NCI-H2196 (cell line): Measurements from ENCODE around the gene C2CD4D.
"Not testable (repeated sequence)": the region's sequence is repeated elsewhere in the genome, so short reads cannot be mapped to it uniquely, and the experiment has no call there.

Experiments used
- DNase-seq: peaks from one replicate; lab custom pipeline; 2025; ENCODE audit not compliant: unreplicated experiment; lab: John Stamatoyannopoulos, UW

C2CD4D gene

GRCh38 chr1:151858886-151859665 lies 19.5 kb upstream of the C2CD4D start:
- DNase-seq, result no peak

DNA sequence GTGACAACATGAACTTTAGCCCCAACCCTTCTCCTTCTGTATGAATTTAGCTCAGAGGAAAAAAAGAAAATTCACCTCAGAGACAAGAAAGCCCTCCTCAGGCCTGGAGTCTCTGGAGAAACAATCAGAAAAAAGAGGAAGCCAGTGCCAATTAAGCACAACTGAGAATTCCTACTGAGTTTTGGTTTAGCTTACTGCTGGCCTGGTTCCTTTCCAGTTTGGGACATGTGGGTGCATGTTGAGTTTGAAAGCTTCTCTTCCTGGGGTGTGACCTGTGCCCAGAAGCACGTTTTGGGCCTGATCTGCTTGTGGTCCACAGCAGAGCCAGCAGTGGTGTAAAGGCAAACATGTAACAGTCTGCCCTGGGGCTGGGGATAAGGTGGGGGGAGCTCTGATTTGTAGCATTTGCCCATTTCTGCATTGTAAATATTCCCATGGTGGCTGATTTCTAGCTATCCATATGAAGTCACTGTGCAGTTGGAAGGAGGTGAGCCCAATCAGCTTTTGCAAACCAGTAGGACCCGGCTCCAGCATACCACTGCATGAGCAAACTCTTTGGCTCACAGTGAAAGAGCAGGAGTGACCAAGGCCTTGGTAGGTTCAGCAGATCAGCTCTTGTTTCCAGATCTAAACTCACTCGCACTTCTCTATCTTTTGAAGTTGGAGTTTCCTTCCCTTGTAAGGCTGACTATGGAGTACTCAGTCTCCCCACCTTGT lies 18.6 kb upstream of the C2CD4D start:
- no peak for DNase-seq

DNA sequence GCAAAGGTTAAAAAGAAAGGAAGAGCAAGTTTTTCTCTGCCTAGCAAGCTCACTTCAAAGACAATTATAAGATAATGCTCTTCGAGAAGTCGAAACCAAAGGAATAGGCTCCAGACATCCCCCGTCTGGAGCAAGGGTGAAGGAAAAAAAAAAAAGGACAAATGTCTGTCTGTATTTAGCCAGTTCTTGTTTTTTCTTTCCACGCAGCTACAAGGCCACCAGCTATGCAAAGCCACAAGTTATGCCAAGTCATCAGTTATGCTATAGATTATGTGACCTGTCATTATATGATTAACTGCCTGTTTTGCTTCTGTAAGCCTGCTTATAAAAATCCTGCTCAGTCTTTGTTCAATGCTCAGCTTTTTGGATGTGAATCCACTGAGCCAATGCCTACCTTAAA lies 16.3 kb upstream of the C2CD4D start:
- no peak for DNase-seq

DNA sequence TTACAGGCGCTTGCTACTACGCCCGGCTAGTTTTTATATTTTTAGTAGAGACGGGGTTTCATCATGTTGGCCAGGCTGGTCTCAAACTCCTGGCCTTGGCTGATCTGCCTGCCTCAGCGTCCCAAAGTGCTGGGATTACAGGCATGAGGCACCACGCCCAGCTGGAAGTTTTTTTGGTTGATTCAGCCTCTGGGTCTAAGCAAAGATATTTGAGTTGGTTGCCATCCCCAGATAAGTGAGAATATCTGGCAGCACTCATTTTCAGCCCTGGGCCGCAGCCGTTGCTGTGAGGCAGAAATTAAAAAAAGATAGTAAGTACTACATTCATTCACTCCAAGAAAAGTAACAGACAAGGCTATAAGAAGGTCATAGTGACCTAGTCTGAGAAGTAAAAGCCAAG lies 15.9 kb upstream of the C2CD4D start:
- DNase-seq, result not testable (repeated sequence)

GRCh38 chr1:151854658-151855057 lies 15.0 kb upstream of the C2CD4D start:
- no peak for DNase-seq

DNA sequence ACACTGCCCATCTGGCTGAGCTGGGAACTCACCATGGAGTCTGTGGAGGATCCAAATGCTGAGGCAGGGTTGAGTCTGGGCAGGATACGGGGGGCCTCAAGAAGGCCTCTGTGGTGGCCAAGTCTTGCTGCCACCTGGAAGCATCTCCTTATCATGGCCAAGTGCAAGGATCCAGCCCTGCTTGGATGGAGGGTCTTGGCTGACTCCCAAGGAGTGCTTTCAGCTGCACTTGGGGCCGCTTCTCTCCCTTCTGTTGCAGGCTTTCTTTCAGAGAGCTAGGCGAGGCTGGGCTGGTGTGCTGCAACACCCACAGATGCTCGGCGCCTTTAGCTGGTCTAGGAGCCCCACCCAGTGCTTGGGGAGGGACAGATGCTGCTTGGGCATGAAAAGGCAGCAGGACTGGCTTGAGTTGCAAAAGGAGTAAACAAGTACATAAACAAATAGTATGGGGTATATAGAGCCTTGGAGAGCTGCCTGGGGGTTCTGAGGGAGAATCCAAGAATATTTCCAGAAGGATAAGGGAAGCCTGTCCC lies 13.9 kb upstream of the C2CD4D start, which contains the start of gene THEM5:
THEM5 (minus strand) TSS at position 302 of the 533 bp plus-strand sequence; CDS start at position 155, 147 bp downstream.
- DNase-seq, result no peak

GRCh38 chr1:151852733-151853132 lies 13.1 kb upstream of the C2CD4D start:
- no peak for DNase-seq

GRCh38 chr1:151851886-151852285 lies 12.3 kb upstream of the C2CD4D start:
- no peak for DNase-seq

DNA sequence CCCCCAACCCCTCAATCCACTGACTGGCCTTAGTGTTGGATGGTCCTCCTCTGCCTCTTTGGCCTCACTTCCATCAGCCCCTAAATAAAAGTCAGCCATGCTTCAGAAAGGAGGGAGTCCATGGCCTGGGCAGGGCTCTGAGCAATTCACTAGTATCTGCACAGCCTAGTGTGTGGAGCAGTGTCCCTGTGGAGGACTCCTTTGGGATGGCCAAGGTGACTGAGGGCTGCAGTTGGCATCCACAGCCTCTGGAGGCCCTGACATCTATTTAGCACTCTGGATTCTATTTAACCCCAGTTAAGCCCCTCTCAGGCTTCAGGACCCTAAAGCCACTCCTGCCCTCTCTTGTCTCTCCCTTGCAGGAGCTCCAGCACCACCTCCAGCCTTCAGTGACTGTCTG lies 10.3 kb upstream of the C2CD4D start:
- no peak for DNase-seq

- no peak for DNase-seq
Observed at GRCh38 chr1:151849126-151849525, 9.5 kb upstream of the C2CD4D start.

DNA sequence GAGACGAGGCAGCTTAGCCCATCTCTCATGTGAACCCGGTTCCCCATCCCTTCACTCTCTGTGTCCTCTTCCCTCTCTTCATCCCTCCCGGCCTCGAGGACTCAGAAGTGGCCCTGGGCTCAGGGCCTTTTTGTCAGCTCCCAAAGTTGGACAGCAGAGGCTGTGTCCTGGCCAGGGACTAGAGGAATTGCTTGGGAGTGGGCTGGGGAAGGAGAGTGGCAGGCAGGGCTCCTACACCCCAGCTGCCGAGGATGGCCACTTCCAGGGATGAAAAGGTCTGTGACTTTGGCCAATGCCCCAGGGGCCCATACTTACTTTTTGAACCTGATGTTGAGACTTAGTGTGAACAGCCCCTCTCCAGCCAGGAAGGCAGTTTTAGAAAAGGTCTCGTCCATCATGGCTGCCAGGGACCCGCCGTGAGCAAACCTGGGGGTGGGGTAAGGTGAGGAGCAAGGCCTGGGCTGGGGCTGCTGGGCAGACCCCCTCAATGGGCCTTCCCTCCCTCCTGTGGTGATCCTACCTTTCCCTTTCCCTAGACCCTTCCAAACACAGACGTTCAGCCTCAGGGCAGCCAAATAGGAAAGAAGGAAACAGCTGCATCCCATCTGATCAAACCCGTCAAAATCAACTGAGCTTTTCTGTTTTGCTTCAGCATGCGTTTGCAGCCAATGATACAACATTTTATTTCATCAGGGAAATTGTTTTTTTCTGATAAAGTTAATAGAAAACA lies 8.4 kb upstream of the C2CD4D start:
- DNase-seq, result no peak

DNA sequence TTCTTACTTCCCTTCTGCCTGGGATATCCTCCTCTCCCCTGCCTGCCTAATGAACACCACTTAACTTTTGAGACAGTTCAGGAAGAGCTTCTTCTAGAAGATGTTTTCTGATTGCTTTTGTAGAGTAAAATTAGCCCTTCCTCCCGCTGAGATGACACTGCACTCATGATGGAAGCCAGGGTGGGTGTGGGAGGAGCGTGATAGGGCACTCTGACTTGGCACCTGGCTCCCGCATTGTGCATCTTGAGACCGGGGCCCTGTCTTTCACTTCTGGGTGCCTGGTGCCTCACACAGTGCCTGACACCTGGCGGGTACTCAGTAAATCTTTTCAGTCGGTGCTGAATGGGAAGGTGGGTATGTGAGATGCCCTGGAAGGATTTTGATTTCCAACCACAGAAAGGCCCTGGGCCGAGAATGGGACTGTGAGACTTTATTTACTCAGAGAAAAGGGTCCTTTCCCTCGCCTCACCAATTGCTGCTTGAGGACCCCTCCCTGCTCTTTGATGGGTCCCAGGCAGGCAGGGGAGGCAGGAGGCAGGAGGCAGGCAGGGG lies 7.1 kb upstream of the C2CD4D start:
- no peak for DNase-seq

DNA sequence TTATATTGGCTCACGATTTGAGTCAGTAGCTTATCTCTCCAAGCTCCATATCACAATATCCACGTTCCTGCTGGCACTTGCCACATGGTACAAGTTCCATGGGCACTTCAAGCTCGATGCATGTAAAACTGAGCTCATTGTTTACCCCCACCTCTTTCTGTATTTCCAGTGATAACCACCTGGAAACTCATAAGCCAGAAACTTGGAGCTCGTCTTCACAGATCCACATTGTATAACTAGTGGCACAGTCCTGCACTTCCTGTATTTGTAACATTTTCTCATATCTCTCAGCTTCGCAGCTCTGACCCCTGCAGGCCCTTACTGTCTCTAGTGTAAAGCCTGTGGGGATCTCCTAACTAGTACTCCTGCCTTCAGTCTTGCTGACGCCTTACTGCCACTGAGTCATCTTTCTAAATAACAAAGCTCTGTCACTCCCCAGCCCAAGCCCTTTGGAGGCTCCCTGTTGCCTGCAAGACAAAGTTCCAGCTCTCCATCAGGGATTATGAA lies 6.5 kb upstream of the C2CD4D start:
- DNase-seq, result no peak

- no peak for DNase-seq
Observed at GRCh38 chr1:151843398-151843797, 3.8 kb upstream of the C2CD4D start.

DNA sequence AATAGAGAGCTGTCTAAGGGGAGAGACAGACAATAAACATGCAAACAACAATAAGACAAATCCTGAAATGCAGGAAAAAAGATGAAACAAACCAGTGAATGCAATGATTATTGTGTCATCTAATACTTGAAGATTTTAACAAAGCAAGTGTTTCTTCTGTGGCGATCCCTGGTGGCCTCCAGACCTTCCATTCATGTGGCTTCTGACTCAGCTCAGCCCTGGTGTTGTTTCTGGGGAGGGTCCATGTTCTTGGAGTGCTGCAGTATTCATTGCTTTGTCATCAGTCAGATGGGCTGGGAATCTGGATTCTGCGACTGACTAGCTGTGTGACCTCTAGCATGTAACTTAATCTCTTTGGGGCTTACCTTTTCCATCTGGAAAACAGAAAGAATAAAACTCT lies 1.5 kb upstream of the C2CD4D start:
- DNase-seq, result no peak

- DNase-seq, result no peak
Observed at GRCh38 chr1:151840421-151840820, 801 bp upstream of the C2CD4D start.

DNA sequence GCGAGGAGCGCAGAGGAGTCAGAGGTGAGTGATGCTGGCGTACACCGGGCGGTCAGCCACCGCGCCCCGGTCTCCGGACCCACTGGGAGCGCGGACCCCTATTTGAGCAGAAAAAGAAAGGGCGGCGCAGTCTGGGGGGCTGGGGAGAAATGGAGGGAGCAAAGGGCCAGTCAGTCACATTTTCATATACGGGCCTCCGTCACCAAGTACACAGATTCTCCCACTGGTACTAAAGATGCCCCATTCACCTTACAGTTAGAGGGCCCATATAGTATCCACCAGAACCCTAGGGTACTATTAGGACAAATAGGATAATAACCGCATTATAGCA lies 573 bp downstream of the C2CD4D start:
- no peak for DNase-seq

DNA sequence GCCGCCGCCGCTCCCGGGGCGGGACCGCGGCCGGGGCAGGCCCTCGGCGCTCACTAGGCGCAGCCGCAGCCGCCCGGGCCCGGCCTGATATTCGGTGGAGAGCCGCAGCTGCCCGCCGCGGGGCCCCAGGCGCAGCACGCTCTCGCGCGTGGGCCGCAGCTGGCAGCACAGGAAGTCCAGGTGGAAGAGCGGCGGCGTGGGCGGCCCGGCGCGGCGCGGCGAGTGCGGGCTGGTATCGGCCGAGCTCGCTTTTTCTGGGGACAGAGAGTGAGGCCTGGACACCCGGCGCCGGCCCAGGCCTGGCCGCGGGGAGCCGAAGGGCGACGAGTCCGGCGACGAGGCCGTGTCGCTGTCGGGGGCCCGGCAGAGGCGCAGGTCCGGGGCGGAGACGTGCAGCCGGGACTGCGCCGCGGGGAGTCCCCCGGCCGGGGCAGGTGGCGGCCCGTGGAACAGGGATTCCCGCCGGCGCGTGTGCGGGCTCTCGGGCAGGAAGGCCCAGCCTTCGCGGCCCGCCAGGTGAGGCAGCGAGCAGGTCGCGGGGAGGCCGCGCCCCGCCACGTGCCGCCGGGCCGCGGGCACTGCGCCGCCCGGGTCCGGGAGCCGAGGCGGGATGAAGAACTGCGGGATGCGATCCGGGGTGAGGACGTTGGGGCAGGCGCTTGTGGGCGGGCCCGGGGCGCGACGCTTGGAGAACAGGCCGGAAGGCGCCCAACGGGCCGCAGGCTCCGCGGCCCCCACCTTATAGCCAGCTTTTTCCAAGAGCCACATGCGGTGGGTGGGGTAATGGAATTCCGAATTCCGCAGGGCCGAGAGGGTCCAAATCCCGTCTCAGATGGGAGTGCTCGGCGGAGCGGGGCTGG lies 1.2 kb downstream of the C2CD4D start:
- DNase-seq, result no peak

DNA sequence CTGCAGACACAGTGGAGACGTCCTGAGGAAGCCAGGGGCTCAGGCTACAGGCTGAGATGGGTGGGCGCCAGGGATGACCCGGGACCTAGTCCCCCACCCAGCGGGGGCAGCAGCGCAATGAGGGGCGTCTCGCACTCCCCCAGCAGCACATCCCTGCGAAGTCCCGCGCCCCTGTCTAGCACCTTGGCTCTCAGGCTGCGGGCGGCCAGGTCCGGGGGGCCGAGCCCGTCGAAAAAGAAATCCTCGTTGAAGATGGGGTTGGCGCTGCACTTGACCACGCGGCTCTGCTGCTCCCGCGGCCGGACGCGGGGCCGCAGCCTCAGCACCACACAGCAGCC lies 1.8 kb downstream of the C2CD4D start:
- no peak for DNase-seq

DNA sequence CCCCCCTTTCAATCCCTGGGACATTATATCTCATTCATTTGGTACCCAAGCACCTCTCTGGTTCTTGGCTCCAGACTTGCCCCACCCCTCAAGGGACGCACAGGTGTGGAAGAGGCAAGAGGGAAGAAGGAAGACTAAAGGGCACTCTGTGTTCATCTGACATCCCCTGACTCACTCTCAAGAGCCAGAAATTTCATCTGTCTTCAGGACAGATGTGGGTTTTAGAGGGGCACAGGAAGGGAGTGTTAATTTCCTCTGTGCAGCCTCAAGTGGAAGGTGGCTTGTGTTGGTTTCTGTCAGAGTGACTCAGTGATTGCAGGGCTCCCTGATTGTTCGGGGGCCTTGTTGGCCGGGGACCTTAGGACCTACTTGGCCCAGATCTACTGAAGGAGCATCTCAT lies 2.4 kb downstream of the C2CD4D start:
- DNase-seq, result no peak
